ENCODE data around the gene CNTNAP5.

GRCh38 chr2:124049136-124049535 lies 24.0 kb downstream of the CNTNAP5 start:
- TF ChIP-seq, protein P1, sequence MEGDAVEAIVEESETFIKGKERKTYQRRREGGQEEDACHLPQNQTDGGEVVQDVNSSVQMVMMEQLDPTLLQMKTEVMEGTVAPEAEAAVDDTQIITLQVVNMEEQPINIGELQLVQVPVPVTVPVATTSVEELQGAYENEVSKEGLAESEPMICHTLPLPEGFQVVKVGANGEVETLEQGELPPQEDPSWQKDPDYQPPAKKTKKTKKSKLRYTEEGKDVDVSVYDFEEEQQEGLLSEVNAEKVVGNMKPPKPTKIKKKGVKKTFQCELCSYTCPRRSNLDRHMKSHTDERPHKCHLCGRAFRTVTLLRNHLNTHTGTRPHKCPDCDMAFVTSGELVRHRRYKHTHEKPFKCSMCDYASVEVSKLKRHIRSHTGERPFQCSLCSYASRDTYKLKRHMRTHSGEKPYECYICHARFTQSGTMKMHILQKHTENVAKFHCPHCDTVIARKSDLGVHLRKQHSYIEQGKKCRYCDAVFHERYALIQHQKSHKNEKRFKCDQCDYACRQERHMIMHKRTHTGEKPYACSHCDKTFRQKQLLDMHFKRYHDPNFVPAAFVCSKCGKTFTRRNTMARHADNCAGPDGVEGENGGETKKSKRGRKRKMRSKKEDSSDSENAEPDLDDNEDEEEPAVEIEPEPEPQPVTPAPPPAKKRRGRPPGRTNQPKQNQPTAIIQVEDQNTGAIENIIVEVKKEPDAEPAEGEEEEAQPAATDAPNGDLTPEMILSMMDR (IDR thresholded peaks at IDR 0.05), result no peak
- TF ChIP-seq POLR2AphosphoS5 (IDR thresholded peaks at IDR 0.05) (no peak), POLR2A (IDR thresholded peaks at IDR 0.05; ENCODE audit: low read depth) (no peak)

Measured in esophagus muscularis mucosa (tissue), 3 donors.